HepG2 (cell line): ENCODE data around the gene CASS4. TPM values are rescaled to one million over a fixed set of nuclear protein-coding genes. Genes with fewer than 3 reads are reported as not detected.

Source experiments
- ATAC-seq: fragments of 200-7000 bp; cut with Tn5 transposase; 3 replicates; pipeline ENCODE4 v1.9.1; 2020; ENCODE audit warnings: mild to moderate bottlenecking, moderate library complexity
- BruUV-seq: library from RNA; stranded (reverse); fragments of 400-500 nt; replicated peaks from 2 replicates; lab custom pipeline; 2021; lab: Mats Ljungman, UMichigan
- CTCF ChIA-PET: fragments of 300-600 bp; formaldehyde crosslinking; extraction: SDS; loops from one replicate; lab custom pipeline; 2021; ENCODE audit warnings: low total read pairs, inconsistent platforms, low intra/inter-chr PET ratio; lab: Yijun Ruan, JAX
- POLR2A ChIA-PET: fragments of 350-600 bp; sonication (Branson Sonifier 250); formaldehyde crosslinking; loops from one replicate; lab custom pipeline; 2020; ENCODE audit warnings: antibody characterized with exemption, inconsistent platforms; lab: Yijun Ruan, JAX
- DNase-seq: peaks from one replicate; pipeline ENCODE4 v3.0.0-alpha.2; 2015; ENCODE audit warnings: low spot score
- FAIRE-seq: peaks from 3 replicates; lab custom pipeline; 2011; peaks lifted over from hg19 to GRCh38; lab: Jason Lieb, UNC
- H2AFZ ChIP-seq: one replicate; pipeline ENCODE4 v1.6.1; 2011; ENCODE audit warnings: low read length, inconsistent platforms
- H3K27ac ChIP-seq: fragments of 300-600 bp; 3 replicates; pipeline ENCODE4 v1.8.0; 2011; ENCODE audit warnings: mixed run types, mild to moderate bottlenecking, mixed read lengths, low read length, inconsistent platforms; ENCODE audit not compliant: insufficient read depth; ENCODE audit errors: extremely low read length
- H3K27me3 ChIP-seq, 2 experiments: fragments of 200-600 bp in 1 of 2; 2 replicates in 1 of 2; 3 replicates in 1 of 2; pipeline versions ENCODE4 v1.6.0 to v1.8.0; 2011; ENCODE audit warnings: low read length in 2 of 2, mild to moderate bottlenecking in 2 of 2, moderate library complexity in 2 of 2, inconsistent platforms in 1 of 2; ENCODE audit not compliant: insufficient read depth in 2 of 2, control insufficient read depth in 1 of 2
- H3K36me3 ChIP-seq, 2 experiments: fragments of 200-600 bp in 1 of 2; replicated peaks in 1 of 2; 2 replicates in 1 of 2; 3 replicates in 1 of 2; pipeline versions ENCODE4 v1.5.1 to v1.8.0; 2011; ENCODE audit warnings: low read length in 2 of 2, inconsistent platforms in 1 of 2; ENCODE audit not compliant: insufficient read depth in 2 of 2, control insufficient read depth in 1 of 2
- H3K4me1 ChIP-seq: 2 replicates; pipeline ENCODE4 v1.5.1; 2012; ENCODE audit warnings: low read length, inconsistent platforms; ENCODE audit not compliant: insufficient read depth
- H3K4me2 ChIP-seq: 2 replicates; pipeline ENCODE4 v1.6.0; 2011; ENCODE audit warnings: low read depth, low read length, inconsistent platforms
- H3K4me3 ChIP-seq, 3 experiments: fragments of 200-600 bp in 1 of 3; sonication (generic), shearing (Covaris generic) in 1 of 3; replicated peaks in 1 of 3; 2 replicates each; pipeline ENCODE4 v1.5.1; 2011 to 2016; ENCODE audit warnings: low read length in 3 of 3, inconsistent platforms in 2 of 3, low read depth in 2 of 3, mild to moderate bottlenecking in 2 of 3, control low read depth in 1 of 3, mixed read lengths in 1 of 3; ENCODE audit not compliant: insufficient read depth in 1 of 3
- H3K79me2 ChIP-seq: one replicate; pipeline ENCODE4 v1.6.1; 2011; ENCODE audit warnings: low read length, inconsistent platforms; ENCODE audit not compliant: insufficient read depth
- H3K9ac ChIP-seq: 2 replicates; pipeline ENCODE4 v1.6.0; 2011; ENCODE audit warnings: mild to moderate bottlenecking, low read depth, low read length, inconsistent platforms; ENCODE audit not compliant: insufficient read depth
- H3K9me3 ChIP-seq: 2 replicates; pipeline ENCODE4 v1.5.1; 2012; ENCODE audit warnings: mild to moderate bottlenecking, low read length
- H4K20me1 ChIP-seq: 2 replicates; pipeline ENCODE4 v1.6.0; 2011; ENCODE audit warnings: inconsistent platforms, mild to moderate bottlenecking, low read length, moderate library complexity; ENCODE audit not compliant: insufficient read depth
- MAFG ChIP-seq: sonication (generic); formaldehyde crosslinking; IDR thresholded peaks from 2 replicates; pipeline ENCODE4 v1.5.1; 2020; ENCODE audit warnings: mild to moderate bottlenecking, missing genetic modification reagents
- NFE2 ChIP-seq: sonication (generic); formaldehyde crosslinking; IDR thresholded peaks from 2 replicates; pipeline ENCODE4 v1.4.0; 2020; ENCODE audit warnings: missing genetic modification reagents
- TAF1 ChIP-seq: sonication (generic); formaldehyde crosslinking; IDR thresholded peaks from 2 replicates; pipeline ENCODE4 v1.4.0; 2020; ENCODE audit warnings: missing genetic modification reagents
- ZNF335 ChIP-seq: sonication (generic); formaldehyde crosslinking; IDR thresholded peaks from 2 replicates; pipeline ENCODE4 v1.4.0; 2020; ENCODE audit warnings: missing genetic modification reagents
- WGBS: methylation state at CpG from one replicate; pipeline ENCODE4 v1.1.6; 2017; ENCODE audit warnings: low lambda C conversion rate; 5-methylcytosine and 5-hydroxymethylcytosine counted together
- in situ Hi-C: cut with HindIII; loops from 2 replicates; pipeline ENCODE4 v1.10.0; 2017; ENCODE audit warnings: low pct_unique_long_range_greater_than_20kb; ENCODE audit not compliant: extremely low pct_ligation_motif_present
- intact Hi-C: fragments of 100-400 bp; cut with micrococcal nuclease; formaldehyde crosslinking; loops from one replicate; pipeline ENCODE4 v1.10.0; 2022; ENCODE audit not compliant: unreplicated experiment
- polyA plus RNA-seq, 8 experiments: library from polyadenylated mRNA; depleted of rRNA in 3 of 8; stranded (reverse) in 7 of 8; unstranded in 1 of 8; fragments of >200 nt; fragmentation: Illumina TruSeq in 4 of 8; extraction: Trizol in 4 of 8; gene quantifications; 2 replicates each; pipeline versions ENCODE4 v1.2.1 to v1.2.3, GENCODE V29; 2011 to 2016; ENCODE audit warnings: low read depth in 4 of 8, missing spikeins in 1 of 8, mixed read lengths in 1 of 8; ENCODE audit not compliant: insufficient read depth in 1 of 8
- total RNA-seq, 5 experiments: library from RNA; depleted of rRNA; stranded (reverse); fragments of >200 nt; fragmentation: Illumina TruSeq; extraction: Trizol; gene quantifications; 2 replicates each; pipeline ENCODE4 v1.2.3, GENCODE V29; 2016; ENCODE audit warnings: low read depth in 1 of 5
- TF ChIP-seq, protein P1 (sequence below): sonication (generic); formaldehyde crosslinking; IDR thresholded peaks from 2 replicates; pipeline ENCODE4 v1.4.0; 2020; ENCODE audit warnings: missing genetic modification reagents
- TF ChIP-seq, protein P2 (sequence below): sonication (generic); formaldehyde crosslinking; conservative IDR thresholded peaks from 2 replicates; pipeline ENCODE4 v1.8.0; 2022; ENCODE audit warnings: low read depth, missing genetic modification reagents
- TF ChIP-seq, protein P3 (sequence below): sonication (generic); formaldehyde crosslinking; IDR thresholded peaks from 2 replicates; pipeline ENCODE4 v1.4.0; 2020; ENCODE audit warnings: low read depth, missing genetic modification reagents
- TF ChIP-seq, protein P4 (sequence below): sonication (generic); formaldehyde crosslinking; IDR thresholded peaks from 2 replicates; pipeline ENCODE4 v1.8.1; 2023; ENCODE audit warnings: missing genetic modification reagents, inconsistent platforms, borderline replicate concordance

CASS4 gene
- total and polyA plus RNA-seq, 2 of the 13 experiments (the other 11 are each of a cell fraction or from before 2014, with no cell fraction given) = 0.17 to 0.49 TPM

DNA sequence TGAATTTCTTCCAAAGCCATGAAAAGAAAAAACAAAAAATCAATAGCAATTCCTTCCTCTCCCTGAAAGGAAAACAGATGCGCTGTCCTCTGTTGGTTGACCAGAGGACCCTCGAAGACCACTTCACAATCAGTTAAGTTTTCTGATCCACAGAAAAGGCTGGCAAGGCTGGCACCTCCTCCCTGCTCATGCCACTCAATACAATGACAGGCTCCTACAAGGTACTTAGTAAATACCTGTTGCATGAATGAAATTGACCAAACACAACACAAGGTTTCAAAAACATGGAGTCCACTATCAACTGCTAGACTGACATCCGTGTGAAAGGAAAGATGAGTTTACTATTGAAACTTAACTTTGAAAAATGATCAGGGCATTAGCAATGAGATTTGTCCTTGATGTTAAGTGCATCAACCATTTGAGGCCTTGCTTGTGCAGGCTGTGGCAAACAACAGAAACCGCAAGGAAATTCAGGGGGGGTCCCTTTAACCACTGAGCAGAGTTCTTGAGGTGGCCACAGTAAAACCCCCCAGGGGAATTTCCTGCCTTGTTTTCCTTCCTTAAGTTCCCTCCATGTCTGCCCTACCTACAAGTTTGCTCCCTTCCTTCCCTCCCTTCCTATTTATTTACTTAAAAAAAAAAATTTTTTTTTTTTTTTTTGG lies 28.4 kb downstream of the CASS4 start (continued):
- no peak for TF ChIP-seq TAF1 (CRISPR knock-in tag)
- TF ChIP-seq, protein P1, sequence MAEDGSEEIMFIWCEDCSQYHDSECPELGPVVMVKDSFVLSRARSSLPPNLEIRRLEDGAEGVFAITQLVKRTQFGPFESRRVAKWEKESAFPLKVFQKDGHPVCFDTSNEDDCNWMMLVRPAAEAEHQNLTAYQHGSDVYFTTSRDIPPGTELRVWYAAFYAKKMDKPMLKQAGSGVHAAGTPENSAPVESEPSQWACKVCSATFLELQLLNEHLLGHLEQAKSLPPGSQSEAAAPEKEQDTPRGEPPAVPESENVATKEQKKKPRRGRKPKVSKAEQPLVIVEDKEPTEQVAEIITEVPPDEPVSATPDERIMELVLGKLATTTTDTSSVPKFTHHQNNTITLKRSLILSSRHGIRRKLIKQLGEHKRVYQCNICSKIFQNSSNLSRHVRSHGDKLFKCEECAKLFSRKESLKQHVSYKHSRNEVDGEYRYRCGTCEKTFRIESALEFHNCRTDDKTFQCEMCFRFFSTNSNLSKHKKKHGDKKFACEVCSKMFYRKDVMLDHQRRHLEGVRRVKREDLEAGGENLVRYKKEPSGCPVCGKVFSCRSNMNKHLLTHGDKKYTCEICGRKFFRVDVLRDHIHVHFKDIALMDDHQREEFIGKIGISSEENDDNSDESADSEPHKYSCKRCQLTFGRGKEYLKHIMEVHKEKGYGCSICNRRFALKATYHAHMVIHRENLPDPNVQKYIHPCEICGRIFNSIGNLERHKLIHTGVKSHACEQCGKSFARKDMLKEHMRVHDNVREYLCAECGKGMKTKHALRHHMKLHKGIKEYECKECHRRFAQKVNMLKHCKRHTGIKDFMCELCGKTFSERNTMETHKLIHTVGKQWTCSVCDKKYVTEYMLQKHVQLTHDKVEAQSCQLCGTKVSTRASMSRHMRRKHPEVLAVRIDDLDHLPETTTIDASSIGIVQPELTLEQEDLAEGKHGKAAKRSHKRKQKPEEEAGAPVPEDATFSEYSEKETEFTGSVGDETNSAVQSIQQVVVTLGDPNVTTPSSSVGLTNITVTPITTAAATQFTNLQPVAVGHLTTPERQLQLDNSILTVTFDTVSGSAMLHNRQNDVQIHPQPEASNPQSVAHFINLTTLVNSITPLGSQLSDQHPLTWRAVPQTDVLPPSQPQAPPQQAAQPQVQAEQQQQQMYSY = no peak
- TF ChIP-seq, protein P2, sequence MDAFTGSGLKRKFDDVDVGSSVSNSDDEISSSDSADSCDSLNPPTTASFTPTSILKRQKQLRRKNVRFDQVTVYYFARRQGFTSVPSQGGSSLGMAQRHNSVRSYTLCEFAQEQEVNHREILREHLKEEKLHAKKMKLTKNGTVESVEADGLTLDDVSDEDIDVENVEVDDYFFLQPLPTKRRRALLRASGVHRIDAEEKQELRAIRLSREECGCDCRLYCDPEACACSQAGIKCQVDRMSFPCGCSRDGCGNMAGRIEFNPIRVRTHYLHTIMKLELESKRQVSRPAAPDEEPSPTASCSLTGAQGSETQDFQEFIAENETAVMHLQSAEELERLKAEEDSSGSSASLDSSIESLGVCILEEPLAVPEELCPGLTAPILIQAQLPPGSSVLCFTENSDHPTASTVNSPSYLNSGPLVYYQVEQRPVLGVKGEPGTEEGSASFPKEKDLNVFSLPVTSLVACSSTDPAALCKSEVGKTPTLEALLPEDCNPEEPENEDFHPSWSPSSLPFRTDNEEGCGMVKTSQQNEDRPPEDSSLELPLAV (CRISPR knock-in tag) = no peak

DNA sequence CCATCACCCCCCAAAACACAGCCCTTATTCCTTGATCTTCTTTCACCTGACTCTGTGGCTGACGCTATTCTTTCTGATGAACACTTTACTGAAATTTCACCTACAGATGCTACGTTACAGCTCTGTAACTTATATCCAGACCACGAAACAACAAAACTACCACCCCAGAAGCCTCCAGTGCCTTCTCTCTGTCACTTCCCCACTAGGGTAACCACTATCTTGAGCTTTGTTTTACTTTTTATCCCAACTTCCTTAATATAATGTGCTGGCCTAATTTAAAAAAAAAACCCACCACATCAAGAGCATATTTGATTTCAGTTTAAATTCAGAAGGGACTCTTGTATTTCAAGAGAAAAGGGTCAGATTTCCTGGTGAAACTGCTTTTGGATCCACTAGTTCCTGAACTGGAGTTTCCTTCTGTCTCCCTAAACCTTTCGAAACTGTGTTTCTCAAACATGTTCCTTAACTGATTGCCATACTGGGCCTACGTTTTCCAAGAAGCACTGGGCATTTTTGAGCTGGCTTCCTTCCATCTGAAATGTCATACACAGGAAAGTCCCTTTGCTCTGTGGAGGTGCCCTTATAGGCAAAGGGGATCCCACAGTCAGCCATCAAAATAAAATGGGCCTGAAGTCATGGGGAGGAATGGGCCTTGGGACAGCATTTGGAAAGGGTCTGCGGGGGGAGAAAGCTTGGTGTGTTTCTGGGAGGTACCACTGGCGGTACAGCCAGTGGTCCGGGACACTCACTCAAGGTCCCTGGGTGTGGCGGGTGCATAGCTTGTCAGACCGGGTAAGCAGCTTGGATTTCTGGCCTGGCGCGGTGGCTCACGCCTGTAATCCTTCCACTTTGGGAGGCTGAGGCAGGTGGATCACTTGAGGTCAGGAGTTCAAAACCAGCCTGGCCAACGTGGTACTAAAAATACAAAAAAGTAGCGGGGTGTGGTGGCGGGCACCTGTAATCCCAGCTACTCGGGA lies 30.6 kb downstream of the CASS4 start:
- H2AFZ ChIP-seq = no peak overlapping the region
- H4K20me1 ChIP-seq = no peaks in the 10 kb centered on the region
- intact Hi-C loops = no loop called here
- no peaks in the 10 kb centered on the region for H3K9me3 ChIP-seq
- no peak overlapping the region for H3K9ac ChIP-seq
- POLR2A ChIA-PET = no interaction called here
- no TSS peak for BruUV-seq
- CTCF ChIA-PET = no interaction called here
- H3K4me2 ChIP-seq = no peak overlapping the region
- no peaks in the 10 kb centered on the region for H3K36me3 ChIP-seq
- DNase-seq = no peak
- no peaks in the 10 kb centered on the region for H3K79me2 ChIP-seq
- WGBS = 80% methylated on average over 17 of the region's 17 CpGs
- peaks cover 9% of the 10 kb centered on the region for H3K4me1 ChIP-seq
- no peak overlapping the region for H3K27ac ChIP-seq
- peaks cover 0 to 2% of the 10 kb centered on the region in 2 experiments; a peak in 1 of 5 replicates for H3K27me3 ChIP-seq
- in situ Hi-C loops = no loop called here
- FAIRE-seq = no peak
- H3K4me3 ChIP-seq = no peak overlapping the region
- ATAC-seq = no peak
- TF ChIP-seq, protein P3, sequence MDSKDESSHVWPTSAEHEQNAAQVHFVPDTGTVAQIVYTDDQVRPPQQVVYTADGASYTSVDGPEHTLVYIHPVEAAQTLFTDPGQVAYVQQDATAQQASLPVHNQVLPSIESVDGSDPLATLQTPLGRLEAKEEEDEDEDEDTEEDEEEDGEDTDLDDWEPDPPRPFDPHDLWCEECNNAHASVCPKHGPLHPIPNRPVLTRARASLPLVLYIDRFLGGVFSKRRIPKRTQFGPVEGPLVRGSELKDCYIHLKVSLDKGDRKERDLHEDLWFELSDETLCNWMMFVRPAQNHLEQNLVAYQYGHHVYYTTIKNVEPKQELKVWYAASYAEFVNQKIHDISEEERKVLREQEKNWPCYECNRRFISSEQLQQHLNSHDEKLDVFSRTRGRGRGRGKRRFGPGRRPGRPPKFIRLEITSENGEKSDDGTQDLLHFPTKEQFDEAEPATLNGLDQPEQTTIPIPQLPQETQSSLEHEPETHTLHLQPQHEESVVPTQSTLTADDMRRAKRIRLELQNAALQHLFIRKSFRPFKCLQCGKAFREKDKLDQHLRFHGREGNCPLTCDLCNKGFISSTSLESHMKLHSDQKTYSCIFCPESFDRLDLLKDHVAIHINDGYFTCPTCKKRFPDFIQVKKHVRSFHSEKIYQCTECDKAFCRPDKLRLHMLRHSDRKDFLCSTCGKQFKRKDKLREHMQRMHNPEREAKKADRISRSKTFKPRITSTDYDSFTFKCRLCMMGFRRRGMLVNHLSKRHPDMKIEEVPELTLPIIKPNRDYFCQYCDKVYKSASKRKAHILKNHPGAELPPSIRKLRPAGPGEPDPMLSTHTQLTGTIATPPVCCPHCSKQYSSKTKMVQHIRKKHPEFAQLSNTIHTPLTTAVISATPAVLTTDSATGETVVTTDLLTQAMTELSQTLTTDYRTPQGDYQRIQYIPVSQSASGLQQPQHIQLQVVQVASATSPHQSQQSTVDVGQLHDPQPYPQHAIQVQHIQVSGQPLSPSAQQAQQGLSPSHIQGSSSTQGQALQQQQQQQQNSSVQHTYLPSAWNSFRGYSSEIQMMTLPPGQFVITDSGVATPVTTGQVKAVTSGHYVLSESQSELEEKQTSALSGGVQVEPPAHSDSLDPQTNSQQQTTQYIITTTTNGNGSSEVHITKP (CRISPR knock-in tag) = no peak
- TF ChIP-seq ZNF335 = no peak
- no peak for TF ChIP-seq MAFG
- TF ChIP-seq, protein P4, sequence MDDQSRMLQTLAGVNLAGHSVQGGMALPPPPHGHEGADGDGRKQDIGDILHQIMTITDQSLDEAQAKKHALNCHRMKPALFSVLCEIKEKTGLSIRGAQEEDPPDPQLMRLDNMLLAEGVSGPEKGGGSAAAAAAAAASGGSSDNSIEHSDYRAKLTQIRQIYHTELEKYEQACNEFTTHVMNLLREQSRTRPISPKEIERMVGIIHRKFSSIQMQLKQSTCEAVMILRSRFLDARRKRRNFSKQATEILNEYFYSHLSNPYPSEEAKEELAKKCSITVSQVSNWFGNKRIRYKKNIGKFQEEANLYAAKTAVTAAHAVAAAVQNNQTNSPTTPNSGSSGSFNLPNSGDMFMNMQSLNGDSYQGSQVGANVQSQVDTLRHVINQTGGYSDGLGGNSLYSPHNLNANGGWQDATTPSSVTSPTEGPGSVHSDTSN (CRISPR knock-in tag) = no peak
- no peak for TF ChIP-seq NFE2 (CRISPR knock-in tag)
